Caco-2 (cell line): ENCODE data around the gene GTF3C4. TPM values are rescaled to one million over a fixed set of nuclear protein-coding genes. Genes with fewer than 3 reads are reported as not detected.
A peak's percentile ranks its signal among the peaks of the same experiment; 100 is the strongest.

Experiments used
- BruUV-seq: library from RNA; stranded (reverse); fragments of 400-500 nt; replicated peaks from 2 replicates; lab custom pipeline; 2021; lab: Mats Ljungman, UMichigan
- CTCF ChIA-PET: fragments of 300-600 bp; sonication (Branson Sonifier 250); formaldehyde crosslinking; loops from one replicate; lab custom pipeline; 2022; ENCODE audit warnings: antibody characterized with exemption; lab: Charles Lee
- POLR2A ChIA-PET: fragments of 300-600 bp; sonication (Branson Sonifier 250); formaldehyde crosslinking; loops from one replicate; lab custom pipeline; 2022; ENCODE audit warnings: antibody characterized with exemption; lab: Charles Lee
- DNase-seq, 2 experiments: peaks; one replicate each; pipeline versions ENCODE4 v3.0.0 to v3.0.0-alpha.2; 2020 to 2022
- H3K27me3 ChIP-seq: replicated peaks from 2 replicates; pipeline ENCODE4 v1.6.0; 2011; ENCODE audit warnings: low read length; ENCODE audit not compliant: control insufficient read depth, insufficient read depth
- H3K36me3 ChIP-seq: 2 replicates; pipeline ENCODE4 v1.5.1; 2011; ENCODE audit warnings: low read length; ENCODE audit not compliant: control insufficient read depth, insufficient read depth
- H3K4me1 ChIP-seq: fragments of 250-450 bp; sonication (Bioruptor Pico); 2 replicates; pipeline ENCODE4 v1.5.1; 2020; ENCODE audit warnings: mild to moderate bottlenecking
- H3K4me3 ChIP-seq: 2 replicates; pipeline ENCODE4 v1.5.1; 2011; ENCODE audit warnings: low read depth, mild to moderate bottlenecking, control low read depth, low read length
- H3K9me3 ChIP-seq: fragments of 250-450 bp; sonication (Bioruptor Pico); 2 replicates; pipeline ENCODE4 v1.5.1; 2020; ENCODE audit warnings: mild to moderate bottlenecking, moderate library complexity
- H3K27ac Mint-ChIP-seq: one replicate; pipeline ENCODE4 v1.8.0; 2022; ENCODE audit warnings: mixed read lengths; ENCODE audit not compliant: unreplicated experiment
- H3K27me3 Mint-ChIP-seq: one replicate; pipeline ENCODE4 v1.8.0; 2022; ENCODE audit warnings: mixed read lengths; ENCODE audit not compliant: insufficient read depth, unreplicated experiment
- H3K36me3 Mint-ChIP-seq: one replicate; pipeline ENCODE4 v1.8.0; 2022; ENCODE audit warnings: mild to moderate bottlenecking, mixed read lengths; ENCODE audit not compliant: insufficient read depth, unreplicated experiment
- H3K4me1 Mint-ChIP-seq: one replicate; pipeline ENCODE4 v1.8.0; 2022; ENCODE audit warnings: low read depth, mixed read lengths; ENCODE audit not compliant: unreplicated experiment
- H3K4me3 Mint-ChIP-seq: one replicate; pipeline ENCODE4 v1.8.0; 2022; ENCODE audit warnings: mild to moderate bottlenecking, moderate library complexity, mixed read lengths; ENCODE audit not compliant: unreplicated experiment
- H3K9me3 Mint-ChIP-seq: one replicate; pipeline ENCODE4 v1.8.0; 2022; ENCODE audit warnings: mixed read lengths; ENCODE audit not compliant: unreplicated experiment
- CTCF ChIP-seq, 2 experiments: fragments of 200-600 bp in 1 of 2; IDR thresholded peaks; 1 replicate in 1 of 2; 2 replicates in 1 of 2; pipeline versions ENCODE4 v1.5.1 to v1.8.0; 2011 to 2022; ENCODE audit warnings: antibody characterized with exemption in 1 of 2, control low read depth in 1 of 2, inconsistent platforms in 1 of 2, low read depth in 1 of 2, low read length in 1 of 2, mild to moderate bottlenecking in 1 of 2, moderate library complexity in 1 of 2; ENCODE audit not compliant: insufficient read depth in 1 of 2, severe bottlenecking in 1 of 2, unreplicated experiment in 1 of 2
- intact Hi-C: fragments of 100-400 bp; cut with micrococcal nuclease; formaldehyde crosslinking; loops from one replicate; pipeline ENCODE4 v1.10.0; 2022; ENCODE audit not compliant: unreplicated experiment
- total RNA-seq: library from RNA; stranded (reverse); gene quantifications from 2 replicates; pipeline ENCODE4 v1.2.3, GENCODE V29; 2022

GTF3C4 gene
- total RNA-seq, 1 experiment from 2014 or later, result 23.6 TPM

DNA sequence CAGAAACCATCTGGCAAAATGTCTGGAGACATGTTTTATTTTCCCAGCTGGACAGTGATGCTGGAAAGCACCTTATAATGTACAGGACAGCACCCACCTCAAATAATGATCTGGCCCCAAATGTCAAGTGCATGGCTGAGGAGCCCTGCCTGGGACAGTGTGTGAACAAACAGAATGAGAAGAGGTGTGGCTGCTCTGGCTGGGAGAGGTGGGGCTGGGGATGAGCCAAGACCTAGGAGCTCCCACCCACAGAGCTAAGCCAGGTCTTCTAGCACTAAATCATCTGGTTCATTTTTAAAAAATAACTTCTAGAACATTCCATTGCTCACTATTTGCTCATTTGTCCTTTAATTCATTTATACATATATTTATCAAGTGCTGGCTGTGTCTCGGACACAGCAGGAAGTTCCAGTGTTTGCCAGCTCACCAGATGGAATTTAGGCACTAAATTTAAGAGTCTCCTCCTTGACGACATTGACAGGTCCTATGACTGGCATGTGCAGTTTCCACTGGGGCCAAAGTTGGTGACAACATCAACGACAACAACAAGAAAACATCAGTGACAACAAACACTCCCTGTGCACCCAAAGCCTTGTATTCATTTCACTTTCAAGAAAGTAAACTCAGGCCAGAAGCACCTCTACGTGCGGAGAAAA, 59.1 kb downstream of the GTF3C4 start:
- Histone ChIP-seq H3K9me3 (no peaks in the 10 kb centered on the region), H3K27me3 (no peaks in the 10 kb centered on the region), H3K36me3 (no peaks in the 10 kb centered on the region), H3K4me3 (no peak overlapping the region), H3K4me1 (no peaks in the 10 kb centered on the region)
- no peak overlapping the region for H3K4me3 Mint-ChIP-seq
- H3K36me3 Mint-ChIP-seq, result no peaks in the 10 kb centered on the region
- no peaks in the 10 kb centered on the region for H3K27me3 Mint-ChIP-seq
- no peaks in the 10 kb centered on the region for H3K9me3 Mint-ChIP-seq
- H3K27ac Mint-ChIP-seq, result peak overlapping the region; percentile 39
- H3K4me1 Mint-ChIP-seq, result peaks cover 8% of the 10 kb centered on the region
- no peak for DNase-seq
- TF ChIP-seq CTCF (IDR thresholded peaks at IDR 0.05; ENCODE audit: insufficient read depth in 1 of 2, low read depth in 1 of 2, low read length in 1 of 2, severe bottlenecking in 1 of 2, unreplicated experiment in 1 of 2), result no peak
- POLR2A ChIA-PET, result no interaction called here
- intact Hi-C loops, result no loop called here
- no TSS peak for BruUV-seq
- CTCF ChIA-PET, result no interaction called here

- Mint-ChIP-seq H3K27ac (peak overlapping the region; percentile 55), H3K4me3 (no peak overlapping the region), H3K9me3 (no peaks in the 10 kb centered on the region), H3K4me1 (peaks cover 8% of the 10 kb centered on the region), H3K27me3 (no peaks in the 10 kb centered on the region), H3K36me3 (no peaks in the 10 kb centered on the region)
- Histone ChIP-seq H3K4me1 (no peaks in the 10 kb centered on the region), H3K4me3 (no peak overlapping the region), H3K9me3 (no peaks in the 10 kb centered on the region), H3K36me3 (no peaks in the 10 kb centered on the region), H3K27me3 (no peaks in the 10 kb centered on the region)
- TF ChIP-seq CTCF (IDR thresholded peaks at IDR 0.05; ENCODE audit: insufficient read depth in 1 of 2, low read depth in 1 of 2, low read length in 1 of 2, severe bottlenecking in 1 of 2, unreplicated experiment in 1 of 2), result no peak
- intact Hi-C loops, result no loop called here
- CTCF ChIA-PET, result no interaction called here
- TSS peak; percentile 65 for BruUV-seq
- DNase-seq, result peak in 1 of 2 experiments; percentile 20
- POLR2A ChIA-PET, result no interaction called here
Observed at GRCh38 chr9:132730054-132731033, 60.1 kb downstream of the GTF3C4 start.

DNA sequence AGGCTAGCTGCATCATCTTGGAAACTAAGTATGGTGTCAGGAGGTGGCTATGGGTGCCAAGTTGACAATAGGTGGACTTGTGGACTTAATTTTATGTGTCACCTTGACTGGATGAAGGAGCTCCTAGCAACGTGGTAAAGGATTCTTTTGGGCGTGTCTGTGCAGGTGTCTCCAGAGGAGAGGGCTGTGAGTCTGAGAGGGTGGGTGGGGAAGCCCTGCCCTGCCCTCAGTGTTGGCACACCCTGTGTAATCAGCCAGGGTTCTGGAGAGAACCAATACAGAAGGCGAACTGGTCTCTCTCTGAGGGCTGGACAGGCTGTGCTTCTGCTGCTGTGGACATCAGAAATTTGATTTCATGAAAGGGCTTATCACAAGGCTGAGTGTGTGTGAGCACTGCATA, 61.0 kb downstream of the GTF3C4 start:
- BruUV-seq, result no TSS peak
- Histone ChIP-seq H3K27me3 (no peaks in the 10 kb centered on the region), H3K4me3 (no peak overlapping the region), H3K4me1 (no peaks in the 10 kb centered on the region), H3K9me3 (no peaks in the 10 kb centered on the region), H3K36me3 (no peaks in the 10 kb centered on the region)
- Mint-ChIP-seq H3K4me1 (peaks cover 8% of the 10 kb centered on the region), H3K27ac (no peak overlapping the region), H3K27me3 (no peaks in the 10 kb centered on the region), H3K36me3 (no peaks in the 10 kb centered on the region), H3K4me3 (no peak overlapping the region), H3K9me3 (no peaks in the 10 kb centered on the region)
- ChIA-PET CTCF (no interaction called here), POLR2A (no interaction called here)
- no peak for DNase-seq
- intact Hi-C loops, result no loop called here
- no peak for TF ChIP-seq CTCF (IDR thresholded peaks at IDR 0.05; ENCODE audit: insufficient read depth in 1 of 2, low read depth in 1 of 2, low read length in 1 of 2, severe bottlenecking in 1 of 2, unreplicated experiment in 1 of 2)
